Dermis microvascular lymphatic vessel endothelial cell (primary cell): Measurements from ENCODE around the gene FAXDC2. TPM values are rescaled to one million over a fixed set of nuclear protein-coding genes. Genes with fewer than 3 reads are reported as not detected.
A peak's percentile ranks its signal among the peaks of the same experiment; 100 is the strongest.
"Not testable (repeated sequence)": the region's sequence is repeated elsewhere in the genome, so short reads cannot be mapped to it uniquely, and the experiment has no call there.

Experiments used
- DNase-seq, 2 donors: peaks; one replicate each; pipeline versions ENCODE4 v3.0.0 to v3.0.0-alpha.2; 2010; ENCODE audit warnings: low read depth in 2 of 2
- total RNA-seq: library from RNA; depleted of rRNA; stranded (reverse); fragments of >200 nt; gene quantifications from 2 replicates; pipeline ENCODE4 v1.2.1, GENCODE V29; 2014

Gene FAXDC2
- total RNA-seq, 1 donor from 2014 or later = 5.0 TPM

DNA sequence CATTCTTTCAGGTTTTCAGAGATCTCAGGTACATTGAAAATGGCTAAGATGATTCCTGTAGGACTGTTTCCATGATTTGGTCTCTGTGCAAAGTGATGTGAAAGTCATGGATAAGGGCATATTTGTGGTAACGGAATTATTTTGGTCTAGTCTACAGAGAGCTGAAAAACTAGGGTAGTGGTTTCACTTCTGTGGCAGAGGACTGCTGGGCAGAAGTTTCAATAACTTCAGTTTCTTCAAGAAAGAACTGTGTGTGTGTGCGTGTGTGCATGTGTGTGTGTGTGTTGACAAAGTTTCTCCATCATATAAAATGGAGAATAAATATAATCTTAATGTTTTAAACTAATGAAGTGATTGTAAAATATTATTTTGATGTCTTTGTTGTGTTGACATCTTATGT, 12.4 kb upstream of the FAXDC2 start:
- DNase-seq = no peak

DNA sequence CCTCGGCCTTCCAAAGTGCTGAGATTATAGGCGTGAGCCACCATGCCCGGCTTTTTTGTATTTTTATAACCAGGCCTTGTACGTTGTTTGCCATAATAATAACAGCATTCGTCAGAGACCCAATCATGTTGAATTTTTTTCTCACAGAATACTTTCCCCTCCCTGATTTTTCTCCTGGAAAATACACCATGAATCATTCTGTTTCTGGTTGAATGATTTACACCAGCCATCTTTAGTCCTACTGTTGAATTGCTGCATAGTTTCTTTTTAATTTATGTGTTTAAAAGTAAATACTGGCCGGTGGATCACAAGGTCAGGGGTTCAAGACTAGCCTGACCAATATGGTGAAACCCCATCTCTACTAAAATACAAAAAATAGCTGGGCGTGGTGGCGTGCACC, 11.5 kb upstream of the FAXDC2 start:
- DNase-seq = no peak

DNA sequence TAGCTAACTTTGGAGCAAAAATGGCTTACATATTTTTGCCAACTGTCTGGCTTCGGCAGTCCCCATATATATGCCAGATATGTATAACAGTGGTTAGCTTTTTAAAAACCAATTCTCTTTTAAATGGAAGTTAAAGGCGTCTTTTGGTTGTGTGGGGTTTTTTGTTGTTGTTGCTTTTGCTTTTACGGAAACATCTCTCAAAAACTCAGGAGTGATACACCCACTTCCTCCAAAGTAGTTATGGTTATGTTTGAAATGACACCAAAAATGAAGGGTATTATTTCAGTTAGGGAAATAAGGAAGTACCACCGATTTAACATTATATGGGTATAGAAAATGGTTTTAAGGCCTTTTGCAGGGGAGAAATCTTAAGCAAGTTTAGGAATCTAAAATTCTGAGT, 10.4 kb upstream of the FAXDC2 start:
- DNase-seq = no peak

- DNase-seq = peak in 1 of 2 donors; percentile 26
Measured at GRCh38 chr5:154860123-154860522, 9.7 kb upstream of the FAXDC2 start.

GRCh38 chr5:154858972-154859871, 8.8 kb upstream of the FAXDC2 start:
- DNase-seq = peak in 1 of 2 donors; percentile 19

DNA sequence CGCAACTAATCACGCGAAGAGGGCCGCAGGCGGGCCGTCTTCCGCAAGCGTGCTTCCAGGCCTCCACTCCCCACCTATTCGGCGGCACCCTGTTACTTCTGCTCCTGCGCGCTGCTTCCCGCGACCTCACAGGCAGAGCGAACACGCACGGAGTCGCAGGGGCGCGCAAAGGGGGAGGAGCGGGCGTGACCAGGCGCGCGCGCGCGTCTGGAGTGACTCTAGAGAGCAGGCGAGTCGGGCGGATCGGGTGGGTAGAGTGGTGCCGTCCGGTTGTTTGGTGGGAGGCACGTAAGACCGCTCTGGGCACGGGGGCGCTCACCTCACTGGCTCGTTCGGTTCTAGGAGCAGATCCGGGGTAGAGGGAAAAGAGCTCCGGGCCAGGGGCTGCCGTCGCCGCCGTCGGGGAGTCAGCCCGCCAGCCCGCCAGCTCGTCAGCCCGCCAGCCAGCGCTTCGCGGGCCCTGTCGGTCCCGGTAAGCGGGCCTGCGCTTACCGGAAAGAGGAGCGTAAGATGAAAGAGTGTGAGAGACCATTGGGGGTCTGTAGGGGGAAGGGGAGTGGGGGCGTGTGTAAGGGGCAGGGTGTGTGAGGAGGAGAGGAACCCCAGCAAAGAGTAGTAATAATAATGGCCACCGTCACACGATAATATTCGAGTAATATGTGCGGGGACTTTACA, 8.0 kb upstream of the FAXDC2 start, which contains the start of gene CNOT8:
Gene CNOT8 (plus strand): TSS at position 331 of the 675 bp plus-strand sequence. CDS start 4,652 bp downstream, outside the sequence.
- DNase-seq = peak; percentile 97 to 99

DNA sequence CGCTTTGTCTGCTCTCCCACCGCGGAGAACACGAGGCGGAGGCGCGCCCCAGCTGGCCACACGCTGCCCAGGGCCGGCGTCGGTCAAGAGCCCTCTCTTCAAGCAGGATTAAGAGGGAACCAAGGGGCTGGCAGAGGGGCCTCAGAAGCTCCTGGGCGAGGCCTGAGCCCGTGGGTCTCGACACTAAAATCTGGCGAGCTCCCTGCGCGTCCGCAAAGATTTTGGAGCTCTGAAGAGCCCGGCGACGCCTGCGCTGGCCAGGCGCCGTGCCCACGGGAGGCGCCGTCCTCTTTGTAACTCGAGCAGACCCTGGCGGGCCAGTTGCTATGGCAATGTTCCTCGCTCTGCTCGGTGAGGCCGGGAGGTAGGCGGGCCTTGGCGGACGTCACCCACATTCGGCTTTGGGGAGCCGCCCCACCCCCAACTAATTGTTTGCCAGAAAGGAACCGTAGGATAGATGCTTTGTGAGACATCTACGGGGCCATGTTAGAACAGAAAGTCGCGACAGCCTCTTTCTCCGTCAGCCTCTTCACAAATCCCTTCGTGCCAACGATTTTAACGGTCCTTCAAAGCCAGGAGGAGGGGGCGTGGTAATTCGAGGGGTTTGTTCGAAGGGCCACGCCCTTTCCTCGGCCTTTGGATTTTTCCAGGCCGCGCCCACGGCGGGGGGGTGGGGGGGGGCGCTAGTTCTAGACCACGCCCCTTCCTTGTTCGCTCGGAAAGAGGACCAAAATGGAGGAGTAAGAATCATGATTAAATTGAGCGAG, 7.3 kb upstream of the FAXDC2 start:
- DNase-seq = peak; percentile 91 to 97

GRCh38 chr5:154851351-154851750, 948 bp upstream of the FAXDC2 start:
- DNase-seq = no peak

DNA sequence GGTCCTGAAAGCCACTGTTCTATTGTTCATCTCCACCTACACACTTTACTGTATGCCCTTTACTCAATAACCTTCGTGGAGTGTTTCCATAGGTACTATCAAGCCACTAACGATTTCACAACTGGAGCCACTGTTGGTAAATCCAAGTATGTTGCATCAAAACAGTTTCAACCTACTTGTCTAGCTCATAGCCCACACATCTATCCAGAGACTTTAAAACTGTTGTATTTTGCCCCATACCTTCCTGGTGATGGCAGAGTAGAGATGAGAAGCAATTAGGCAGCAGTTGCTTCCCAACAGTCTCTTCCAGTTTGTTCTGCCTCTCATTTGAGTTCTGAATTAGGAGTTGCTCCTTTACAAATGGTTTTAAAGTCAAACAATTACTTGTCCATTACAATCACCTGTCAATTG, 607 bp downstream of the FAXDC2 start:
- DNase-seq = no peak

DNA sequence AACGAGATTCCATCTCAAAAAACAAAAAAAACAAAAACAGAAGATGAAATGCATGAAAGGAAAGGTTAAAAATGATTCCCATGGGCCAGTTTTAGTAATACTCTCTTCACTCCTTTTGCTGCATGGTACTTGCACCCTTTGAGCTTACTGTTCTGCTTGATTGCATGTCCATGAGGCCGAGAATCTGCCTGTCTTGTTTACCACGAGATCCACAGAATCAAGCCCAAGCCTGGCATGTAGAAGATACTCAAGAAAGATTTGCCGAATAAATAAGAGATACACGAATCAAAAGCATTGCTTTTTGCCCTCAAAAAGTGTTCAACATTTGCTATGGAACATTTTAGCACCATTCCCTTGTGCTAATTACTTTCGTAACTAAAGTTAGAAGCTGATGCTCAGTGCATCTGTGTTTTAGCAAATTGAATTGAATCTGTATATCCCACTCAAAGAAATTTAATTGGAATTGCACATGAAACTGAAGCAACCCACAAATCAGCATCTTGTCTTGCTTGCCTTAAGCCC, 1.1 kb downstream of the FAXDC2 start:
- no peak for DNase-seq

DNA sequence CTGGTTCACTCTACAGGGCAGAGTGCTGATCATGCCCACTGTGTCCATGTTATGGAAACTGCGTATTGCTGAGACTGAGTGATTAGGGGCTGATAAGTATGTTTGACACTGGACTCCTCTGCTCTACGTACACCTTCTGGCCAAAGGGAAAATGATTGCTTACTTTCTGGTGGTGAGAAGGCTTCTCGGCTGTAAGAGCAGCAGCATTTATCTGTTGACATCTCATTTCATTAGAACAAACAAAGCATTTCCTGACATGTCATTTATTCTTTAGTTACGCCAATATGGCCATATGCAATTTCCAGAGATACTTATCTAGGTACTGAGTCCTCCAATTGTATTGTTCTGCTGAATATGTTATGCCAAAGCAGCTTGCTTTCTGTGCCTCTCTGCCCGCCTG, 5.6 kb downstream of the FAXDC2 start:
- DNase-seq = peak in 1 of 2 donors; percentile 35

DNA sequence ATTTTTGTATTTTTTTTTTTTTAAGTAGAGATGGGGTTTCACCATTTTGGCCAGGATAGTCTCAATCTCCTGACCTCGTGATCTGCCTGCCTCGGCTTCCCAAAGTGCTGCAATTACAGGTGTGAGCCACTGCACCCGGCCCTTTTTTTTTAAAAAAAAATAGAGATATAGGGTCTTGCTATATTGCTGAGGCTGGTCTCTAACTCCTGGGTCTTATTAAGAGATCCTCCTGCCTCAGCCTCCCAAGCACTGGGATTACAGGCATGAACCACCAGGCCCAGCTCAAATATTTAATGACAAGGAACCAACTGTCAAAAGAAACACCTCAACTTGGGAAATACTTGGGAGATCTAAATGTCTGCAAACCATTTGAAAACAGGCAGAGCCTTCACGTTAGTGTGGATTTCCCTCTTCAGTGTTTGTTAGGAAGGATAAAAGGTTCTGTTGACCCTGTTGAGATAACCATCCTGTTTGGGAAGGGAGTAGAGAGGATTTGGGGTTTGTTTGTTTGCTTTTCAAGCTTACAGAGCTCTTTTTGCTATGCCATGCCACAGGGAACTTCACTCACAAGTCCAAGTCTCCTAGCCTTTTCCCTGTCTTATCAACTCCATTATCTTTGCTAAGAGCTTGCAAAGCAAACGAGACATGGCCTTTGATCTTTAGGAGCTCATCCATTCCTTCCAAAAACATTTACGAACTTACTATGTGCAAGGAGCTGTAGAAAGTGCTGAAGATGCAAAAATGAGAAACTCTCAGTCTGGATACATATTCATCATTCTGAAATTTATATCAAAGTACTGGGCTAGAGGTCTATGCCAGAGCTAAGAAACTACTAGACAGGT, 7.5 kb downstream of the FAXDC2 start:
- no peak for DNase-seq

DNA sequence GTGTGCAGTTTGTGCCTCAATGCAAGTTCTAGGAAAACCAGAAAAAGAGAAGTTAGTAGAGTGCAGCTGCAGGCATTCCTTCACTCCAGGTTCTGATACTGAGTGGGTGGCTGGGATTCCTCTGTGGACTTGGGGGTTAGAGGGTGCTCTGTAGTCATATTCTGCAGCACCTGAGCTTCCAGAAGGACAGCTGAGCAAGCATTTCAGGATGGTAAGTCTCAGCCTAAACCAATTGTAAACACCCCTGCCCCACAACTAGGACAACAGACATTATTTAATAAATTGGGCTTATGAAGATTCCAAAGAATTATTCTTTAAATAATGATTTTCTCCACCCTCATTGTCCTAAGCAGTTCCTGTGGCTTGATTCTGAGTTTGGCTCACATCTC, 9.1 kb downstream of the FAXDC2 start:
- no peak for DNase-seq

DNA sequence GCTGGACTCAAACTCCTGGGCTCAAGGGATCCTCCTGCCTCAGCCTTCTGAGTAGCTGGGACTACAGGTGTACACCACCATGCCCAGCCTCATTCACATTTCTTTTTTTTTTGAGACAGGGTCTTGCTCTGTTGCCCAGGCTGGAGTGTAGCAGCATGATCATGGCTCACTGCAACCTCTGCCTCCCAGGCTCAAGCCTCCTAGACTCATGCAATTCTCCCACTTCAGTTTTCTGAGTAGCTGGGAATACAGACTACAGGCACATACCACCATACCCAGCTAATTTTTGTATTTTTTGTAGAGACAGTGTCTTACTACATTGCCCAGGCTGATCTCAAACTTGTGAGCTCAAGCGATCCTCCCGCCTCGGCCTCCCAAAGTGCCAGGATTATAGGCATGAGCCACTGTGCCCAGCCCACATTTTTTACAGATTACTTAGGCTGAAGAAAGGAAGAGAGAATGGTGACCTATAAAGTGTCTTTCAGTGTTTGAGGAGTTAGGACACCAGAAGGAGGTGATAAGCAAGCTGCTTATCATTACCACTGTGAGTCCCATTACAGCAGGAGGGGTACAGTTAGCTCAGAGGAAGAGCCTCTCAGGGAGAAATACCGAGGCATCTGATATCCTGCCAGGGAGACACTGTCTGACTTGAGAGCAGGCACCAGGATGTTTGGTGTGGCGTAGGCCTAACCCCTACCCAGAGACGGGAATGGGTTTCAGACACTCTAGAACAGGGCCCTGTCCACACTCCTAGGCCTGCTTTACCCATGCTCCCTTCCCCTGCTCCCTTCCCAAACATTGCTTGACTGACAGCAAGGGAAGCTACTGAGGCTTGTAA, 9.7 kb downstream of the FAXDC2 start:
- DNase-seq = no peak

- DNase-seq = no peak
Measured at GRCh38 chr5:154837009-154837901, 13.1 kb downstream of the FAXDC2 start.

DNA sequence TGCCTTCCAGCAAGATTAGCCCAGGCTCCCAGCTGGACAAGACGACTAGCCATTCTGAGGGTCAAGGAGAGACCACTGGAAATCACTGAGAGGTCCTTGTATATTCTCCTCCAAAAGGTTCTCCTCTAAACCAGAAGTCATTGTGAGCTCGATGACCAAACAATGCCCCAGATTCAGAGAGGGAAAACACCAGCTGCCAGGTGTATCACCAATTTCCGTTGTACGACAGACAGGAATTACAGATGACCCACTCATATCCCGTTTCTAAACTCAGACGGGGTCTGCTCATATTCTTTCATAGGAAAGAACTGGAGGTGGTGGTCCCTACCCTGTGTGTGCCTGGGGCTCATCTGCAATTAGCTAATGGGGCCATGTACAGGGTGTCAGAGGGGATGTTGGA, 14.2 kb downstream of the FAXDC2 start:
- DNase-seq = peak; percentile 51 to 63

- DNase-seq = not testable (repeated sequence)
Measured at GRCh38 chr5:154835701-154836052, 14.7 kb downstream of the FAXDC2 start.

GRCh38 chr5:154834053-154834452, 16.4 kb downstream of the FAXDC2 start:
- DNase-seq = no peak

- DNase-seq = not testable (repeated sequence)
Measured at GRCh38 chr5:154832804-154833203, 17.6 kb downstream of the FAXDC2 start.
